Esophagus mucosa (tissue), 1 donor: Measurements from ENCODE around the gene CLCN5. TPM values are rescaled to one million over a fixed set of nuclear protein-coding genes. Genes with fewer than 3 reads are reported as not detected.

ENCODE experiments used
- ATAC-seq: fragments of 200-7000 bp; cut with Tn5 transposase; one replicate; pipeline ENCODE4 v1.9.1; 2020
- total RNA-seq: library from RNA; stranded (reverse); gene quantifications from one replicate; pipeline ENCODE4 v1.2.4, GENCODE V29; 2023
- donor health status: DM: yes; HTN: yes; CAD: no.

Gene CLCN5
- 5.8 TPM for total RNA-seq

- peak; percentile 98 for ATAC-seq
Observed at GRCh38 chrX:49922291-49923241, at the start of gene CLCN5. Gene CLCN5, plus strand, starts transcription at chrX:49922596. Its CDS starts 2,703 bp downstream, at chrX:49925299.

GRCh38 chrX:49876750-49877149 is 45.6 kb upstream of the CLCN5 start:
- ATAC-seq = no peak

- no peak for ATAC-seq
Observed at GRCh38 chrX:49877397-49878101, 44.8 kb upstream of the CLCN5 start.

- ATAC-seq = no peak
Observed at GRCh38 chrX:49878128-49878833, 44.1 kb upstream of the CLCN5 start.

- peak; percentile 91 for ATAC-seq
Observed at GRCh38 chrX:49878834-49879655, 43.4 kb upstream of the CLCN5 start, which contains the start of gene USP27X. Gene USP27X, plus strand, starts transcription at chrX:49879484. Its CDS starts 824 bp downstream, at chrX:49880308.

GRCh38 chrX:49879656-49880277 is 42.6 kb upstream of the CLCN5 start:
- peak; percentile 15 for ATAC-seq

- no peak for ATAC-seq
Observed at GRCh38 chrX:49880668-49881067, 41.7 kb upstream of the CLCN5 start.

GRCh38 chrX:49884290-49884862 is 38.0 kb upstream of the CLCN5 start:
- peak; percentile 37 for ATAC-seq

GRCh38 chrX:49892542-49892941 is 29.9 kb upstream of the CLCN5 start:
- no peak for ATAC-seq

- no peak for ATAC-seq
Observed at GRCh38 chrX:49896951-49897350, 25.4 kb upstream of the CLCN5 start.

GRCh38 chrX:49901048-49901447 is 21.3 kb upstream of the CLCN5 start:
- ATAC-seq = no peak

- no peak for ATAC-seq
Observed at GRCh38 chrX:49910344-49910743, 12.1 kb upstream of the CLCN5 start.

GRCh38 chrX:49912086-49912485 is 10.3 kb upstream of the CLCN5 start:
- ATAC-seq = no peak

- ATAC-seq = no peak
Observed at GRCh38 chrX:49912861-49913260, 9.5 kb upstream of the CLCN5 start.

- ATAC-seq = peak; percentile 52
Observed at GRCh38 chrX:49915361-49916222, 6.8 kb upstream of the CLCN5 start.

GRCh38 chrX:49919617-49920016 is 2.8 kb upstream of the CLCN5 start:
- no peak for ATAC-seq

- ATAC-seq = no peak
Observed at GRCh38 chrX:49921109-49921508, 1.3 kb upstream of the CLCN5 start.

- no peak for ATAC-seq
Observed at GRCh38 chrX:49925176-49925575, 2.8 kb downstream of the CLCN5 start.

- no peak for ATAC-seq
Observed at GRCh38 chrX:49930039-49930438, 7.6 kb downstream of the CLCN5 start.

- ATAC-seq = no peak
Observed at GRCh38 chrX:49932791-49933190, 10.4 kb downstream of the CLCN5 start.
